Panc1 (cell line): Measurements from ENCODE around the gene MGAT5B. TPM values are rescaled to one million over a fixed set of nuclear protein-coding genes. Genes with fewer than 3 reads are reported as not detected.

Experiments used
- ATAC-seq: fragments of 200-7000 bp; cut with Tn5 transposase; 2 replicates; pipeline ENCODE4 v1.9.1; 2020; ENCODE audit warnings: mild to moderate bottlenecking, moderate library complexity
- BruUV-seq: library from RNA; stranded (reverse); fragments of 400-500 nt; replicated peaks from 2 replicates; lab custom pipeline; 2021; lab: Mats Ljungman, UMichigan
- CTCF ChIA-PET: fragments of 300-600 bp; sonication (Branson Sonifier 250); formaldehyde crosslinking; loops from one replicate; lab custom pipeline; 2022; ENCODE audit warnings: antibody characterized with exemption; lab: Charles Lee
- POLR2A ChIA-PET: fragments of 300-600 bp; sonication (Branson Sonifier 250); formaldehyde crosslinking; loops from one replicate; lab custom pipeline; 2022; ENCODE audit warnings: antibody characterized with exemption; lab: Charles Lee
- DNase-seq: peaks from one replicate; pipeline ENCODE4 v3.0.0-alpha.2; 2010; ENCODE audit warnings: low read depth, low spot score
- H3K27ac ChIP-seq: 2 replicates; pipeline ENCODE4 v1.5.1; 2011; ENCODE audit warnings: mild to moderate bottlenecking, low read length, inconsistent platforms
- H3K27me3 ChIP-seq: fragments of 200-500 bp; sonication (Bioruptor generic); 2 replicates; pipeline ENCODE4 v1.6.0; 2014; ENCODE audit warnings: low read length, inconsistent platforms; ENCODE audit not compliant: control insufficient read depth, insufficient read depth
- H3K36me3 ChIP-seq: fragments of 200-500 bp; sonication (Bioruptor generic); 2 replicates; pipeline ENCODE4 v1.5.1; 2014; ENCODE audit warnings: inconsistent platforms, mild to moderate bottlenecking, low read length, moderate library complexity; ENCODE audit not compliant: control insufficient read depth, insufficient read depth
- H3K4me1 ChIP-seq: 2 replicates; pipeline ENCODE4 v1.5.1; 2011; ENCODE audit warnings: inconsistent platforms, mild to moderate bottlenecking, low read length, moderate library complexity; ENCODE audit not compliant: control insufficient read depth, insufficient read depth
- H3K4me3 ChIP-seq, 2 experiments: 2 replicates each; pipeline ENCODE4 v1.5.1; 2011 to 2012; ENCODE audit warnings: low read depth in 2 of 2, low read length in 2 of 2, mild to moderate bottlenecking in 2 of 2, inconsistent platforms in 1 of 2, moderate library complexity in 1 of 2
- H3K9me3 ChIP-seq: fragments of 200-500 bp; sonication (Bioruptor generic); 2 replicates; pipeline ENCODE4 v1.5.1; 2014; ENCODE audit warnings: low read depth, mild to moderate bottlenecking, inconsistent platforms, low read length, moderate library complexity; ENCODE audit not compliant: control insufficient read depth, insufficient read depth
- CTCF ChIP-seq: fragments of 450-650 bp; IDR thresholded peaks from 2 replicates; pipeline ENCODE4 v1.5.1; 2017; ENCODE audit warnings: mild to moderate bottlenecking
- POLR2AphosphoS5 ChIP-seq: IDR thresholded peaks from 2 replicates; pipeline ENCODE4 v1.6.1; 2012; ENCODE audit warnings: mild to moderate bottlenecking, low read depth, low read length, moderate library complexity
- REST ChIP-seq, 2 experiments: IDR thresholded peaks; 2 replicates each; pipeline ENCODE4 v1.6.1; 2011 to 2012; ENCODE audit warnings: low read depth in 2 of 2, control low read depth in 1 of 2, low read length in 1 of 2, mild to moderate bottlenecking in 1 of 2, moderate library complexity in 1 of 2; ENCODE audit not compliant: insufficient read depth in 1 of 2
- SIN3A ChIP-seq: IDR thresholded peaks from 2 replicates; pipeline ENCODE4 v1.6.1; 2012; ENCODE audit warnings: low read depth, mild to moderate bottlenecking, low read length, moderate library complexity, borderline replicate concordance; ENCODE audit not compliant: insufficient read depth
- TCF7L2 ChIP-seq: IDR thresholded peaks from 2 replicates; pipeline ENCODE4 v1.6.1; 2011; ENCODE audit warnings: mild to moderate bottlenecking, low read depth, low read length, inconsistent platforms
- in situ Hi-C: cut with HindIII; loops from 2 replicates; pipeline ENCODE4 v1.10.0; 2016; ENCODE audit warnings: low sequenced_read_pairs, low pct_unique_long_range_greater_than_20kb
- intact Hi-C: fragments of 100-400 bp; cut with micrococcal nuclease; formaldehyde crosslinking; loops from one replicate; pipeline ENCODE4 v1.10.0; 2022; ENCODE audit not compliant: unreplicated experiment
- total RNA-seq: library from RNA; stranded (reverse); gene quantifications from one replicate; pipeline ENCODE4 v1.2.1, GENCODE V29; 2021; ENCODE audit not compliant: unreplicated experiment

The MGAT5B gene
- total RNA-seq, 1 experiment from 2014 or later: 34.9 TPM

GRCh38 chr17:76905836-76906235 lies 37.6 kb downstream of the MGAT5B start:
- peaks cover 4% of the 10 kb centered on the region; the same call in 1 of the 2 replicates for H3K4me1 ChIP-seq
- CTCF ChIA-PET: no interaction called here
- ATAC-seq (peak; percentile 32; the same call in 1 of the 2 replicates), DNase-seq (no peak)
- TF ChIP-seq SIN3A (no peak), TCF7L2 (no peak), POLR2AphosphoS5 (no peak), CTCF (no peak), REST (IDR thresholded peaks at IDR 0.05; ENCODE audit: insufficient read depth in 1 of 2, low read depth in 2 of 2, low read length in 1 of 2) (no peak)
- H3K36me3 ChIP-seq: no peaks in the 10 kb centered on the region
- H3K27ac ChIP-seq: no peak overlapping the region
- H3K27me3 ChIP-seq: no peaks in the 10 kb centered on the region
- H3K9me3 ChIP-seq: no peaks in the 10 kb centered on the region
- no peak overlapping the region for H3K4me3 ChIP-seq
- intact Hi-C loops: no loop called here
- no TSS peak for BruUV-seq
- POLR2A ChIA-PET: interaction anchor here (0.7 kb wide), 1 partner anchor 33 kb away, joined by 5 read pairs; no protein-coding TSS in a partner anchor
- in situ Hi-C loops: no loop called here

GRCh38 chr17:76906463-76906862 lies 38.3 kb downstream of the MGAT5B start:
- in situ Hi-C loops: no loop called here
- no peaks in the 10 kb centered on the region for H3K36me3 ChIP-seq
- ChIA-PET POLR2A (no interaction called here), CTCF (no interaction called here)
- intact Hi-C loops: no loop called here
- no peak overlapping the region for H3K27ac ChIP-seq
- no TSS peak for BruUV-seq
- TF ChIP-seq TCF7L2: no peak
- no peak for TF ChIP-seq POLR2AphosphoS5
- TF ChIP-seq REST (IDR thresholded peaks at IDR 0.05; ENCODE audit: insufficient read depth in 1 of 2, low read depth in 2 of 2, low read length in 1 of 2): no peak
- TF ChIP-seq CTCF: no peak
- TF ChIP-seq SIN3A: no peak
- no peak overlapping the region for H3K4me3 ChIP-seq
- no peaks in the 10 kb centered on the region for H3K27me3 ChIP-seq
- ATAC-seq: peak; percentile 16; the same call in 1 of the 2 replicates
- H3K9me3 ChIP-seq: no peaks in the 10 kb centered on the region
- peaks cover 1% of the 10 kb centered on the region; the same call in 1 of the 2 replicates for H3K4me1 ChIP-seq
- no peak for DNase-seq
